B cell (primary cell): ENCODE results near the gene KDM1B. TPM values are rescaled to one million over a fixed set of nuclear protein-coding genes. Genes with fewer than 3 reads are reported as not detected.

ENCODE experiments used
- ATAC-seq: fragments of 200-7000 bp; cut with Tn5 transposase; one replicate; pipeline ENCODE4 v1.10.0; 2021; ENCODE audit warnings: low read depth, mild to moderate bottlenecking, moderate number of reproducible peaks, moderate library complexity
- CTCF ChIA-PET: fragments of 350-600 bp; sonication (Branson Sonifier 250); formaldehyde crosslinking; loops from one replicate; lab custom pipeline; 2021; ENCODE audit warnings: antibody characterized with exemption, inconsistent platforms; lab: Charles Lee
- POLR2A ChIA-PET: fragments of 350-600 bp; sonication (Branson Sonifier 250); formaldehyde crosslinking; loops from one replicate; lab custom pipeline; 2021; ENCODE audit warnings: antibody characterized with exemption; lab: Charles Lee
- DNase-seq: peaks from one replicate; pipeline ENCODE4 v3.0.0; 2013
- H2AFZ ChIP-seq: 2 replicates; pipeline ENCODE4 v1.6.1; 2012; ENCODE audit warnings: mild to moderate bottlenecking, low read depth, low read length; ENCODE audit not compliant: insufficient read depth, poor library complexity, severe bottlenecking
- H3K27ac ChIP-seq, 2 donors: 1 replicate in 1 of 2; 2 replicates in 1 of 2; pipeline ENCODE4 v1.5.1; 2012 to 2013; ENCODE audit warnings: low read length in 2 of 2, mild to moderate bottlenecking in 2 of 2, moderate library complexity in 1 of 2
- H3K27me3 ChIP-seq, 4 experiments: fragments of 200-600 bp in 1 of 4; sonication (generic) in 1 of 4; replicated peaks in 1 of 4; 1 replicate in 2 of 4; 2 replicates in 2 of 4; pipeline versions ENCODE4 v1.6.1 to v1.7.0; 2013 to 2016; ENCODE audit warnings: low read length in 3 of 4, mild to moderate bottlenecking in 2 of 4, mixed read lengths in 1 of 4, moderate library complexity in 1 of 4; ENCODE audit not compliant: insufficient read depth in 4 of 4, control insufficient read depth in 3 of 4; ENCODE audit errors: control extremely low read depth in 1 of 4
- H3K36me3 ChIP-seq, 2 experiments: replicated peaks in 1 of 2; 1 replicate in 1 of 2; 2 replicates in 1 of 2; pipeline versions ENCODE4 v1.6.1 to v1.7.1; 2013; ENCODE audit warnings: low read length in 1 of 2; ENCODE audit not compliant: insufficient read depth in 2 of 2, control insufficient read depth in 1 of 2; ENCODE audit errors: control extremely low read depth in 1 of 2, extremely low read depth in 1 of 2
- H3K4me1 ChIP-seq, 2 donors: fragments of 200-600 bp in 1 of 2; sonication (generic) in 1 of 2; 1 replicate in 1 of 2; 2 replicates in 1 of 2; pipeline versions ENCODE4 v1.5.1 to v1.6.1; 2013 to 2017; ENCODE audit warnings: low read length in 2 of 2; ENCODE audit not compliant: control insufficient read depth in 2 of 2, insufficient read depth in 2 of 2
- H3K4me2 ChIP-seq: replicated peaks from 2 replicates; pipeline ENCODE3; 2012; ENCODE audit warnings: mild to moderate bottlenecking, low read depth, low read length; ENCODE audit not compliant: poor library complexity, severe bottlenecking
- H3K4me3 ChIP-seq, 5 experiments: fragments of 200-600 bp in 1 of 5; sonication (generic) in 1 of 5; 1 replicate in 3 of 5; 2 replicates in 2 of 5; pipeline versions ENCODE4 v1.5.1 to v1.7.0; 2011 to 2016; ENCODE audit warnings: low read length in 4 of 5, mild to moderate bottlenecking in 4 of 5, low read depth in 2 of 5, control low read depth in 1 of 5, moderate library complexity in 1 of 5; ENCODE audit not compliant: insufficient read depth in 1 of 5; ENCODE audit errors: control extremely low read depth in 1 of 5, extremely low read depth in 1 of 5
- H3K79me2 ChIP-seq: fragments of 200-600 bp; sonication (generic); one replicate; pipeline ENCODE4 v1.6.0; 2016; ENCODE audit warnings: low read length; ENCODE audit not compliant: control insufficient read depth, insufficient read depth
- H3K9ac ChIP-seq: fragments of 200-600 bp; sonication (generic); 2 replicates; pipeline ENCODE4 v1.6.1; 2017; ENCODE audit warnings: mild to moderate bottlenecking, low read length, moderate library complexity
- H3K9me3 ChIP-seq, 3 donors: one replicate each; pipeline versions ENCODE4 v1.6.1 to v1.7.1; 2013; ENCODE audit warnings: low read length in 2 of 3; ENCODE audit not compliant: control insufficient read depth in 2 of 3, insufficient read depth in 1 of 3; ENCODE audit errors: control extremely low read depth in 1 of 3
- H4K20me1 ChIP-seq: 2 replicates; pipeline ENCODE4 v1.6.0; 2012; ENCODE audit warnings: mild to moderate bottlenecking, low read length; ENCODE audit not compliant: insufficient read depth, control insufficient read depth, poor library complexity, severe bottlenecking
- H3K27ac Mint-ChIP-seq: one replicate; pipeline ENCODE4 v1.8.0; 2021; ENCODE audit warnings: mixed read lengths
- H3K27me3 Mint-ChIP-seq: one replicate; pipeline ENCODE4 v1.8.0; 2021; ENCODE audit warnings: mixed read lengths
- H3K4me1 Mint-ChIP-seq: one replicate; pipeline ENCODE4 v1.8.0; 2021; ENCODE audit warnings: mixed read lengths
- H3K4me3 Mint-ChIP-seq: one replicate; pipeline ENCODE4 v1.8.0; 2021; ENCODE audit warnings: mixed read lengths
- H3K9me3 Mint-ChIP-seq: one replicate; pipeline ENCODE4 v1.8.0; 2022; ENCODE audit warnings: mixed read lengths; ENCODE audit not compliant: insufficient read depth
- CTCF ChIP-seq: fragments of 200-600 bp; IDR thresholded peaks from one replicate; pipeline ENCODE4 v1.8.0; 2022; ENCODE audit warnings: antibody characterized with exemption, mild to moderate bottlenecking
- EZH2 ChIP-seq: IDR thresholded peaks from 2 replicates; pipeline ENCODE4 v1.6.1; 2012; ENCODE audit warnings: borderline replicate concordance, low read depth, mild to moderate bottlenecking, moderate library complexity, low read length; ENCODE audit not compliant: insufficient read depth, poor library complexity, severe bottlenecking
- WGBS: methylation state at CpG from one replicate; pipeline ENCODE4 v1.1.5; 2013; ENCODE audit warnings: missing lambda C conversion rate; ENCODE audit not compliant: insufficient coverage; 5-methylcytosine and 5-hydroxymethylcytosine counted together
- intact Hi-C: fragments of 100-400 bp; cut with micrococcal nuclease; formaldehyde crosslinking; loops from one replicate; pipeline ENCODE4 v1.10.0; 2022
- polyA plus RNA-seq: library from polyadenylated mRNA; depleted of rRNA; stranded (reverse); fragments of >200 nt; gene quantifications from 2 replicates; pipeline ENCODE4 v1.2.3, GENCODE V29; 2012
- total RNA-seq, 2 donors: library from RNA; stranded (reverse); fragments of 120-200 nt in 1 of 2; gene quantifications; 1 replicate in 1 of 2; 2 replicates in 1 of 2; pipeline versions ENCODE4 v1.2.3 to v1.2.4, GENCODE V29; 2013 to 2022

KDM1B gene
- total and polyA plus RNA-seq, 2 donors (not counting 1 experiment from before 2014, with no cell fraction given): 10.9 to 16.0 TPM

- no peak for ATAC-seq
- H4K20me1 ChIP-seq: no peaks in the 10 kb centered on the region
- DNase-seq: no peak
- H3K27ac ChIP-seq: no peak overlapping the region
- H2AFZ ChIP-seq: no peak overlapping the region
- H3K27ac Mint-ChIP-seq: no peak overlapping the region
- WGBS: 100% methylated on average over 1 of the region's 1 CpG
- H3K4me3 ChIP-seq: no peak overlapping the region
- peaks cover 6% of the 10 kb centered on the region for H3K79me2 ChIP-seq
- ChIA-PET CTCF (no interaction called here), POLR2A (no interaction called here)
- no peak overlapping the region for H3K9ac ChIP-seq
- peaks cover 7 to 47% of the 10 kb centered on the region in 2 experiments for H3K36me3 ChIP-seq
- no peaks in the 10 kb centered on the region for H3K4me1 ChIP-seq
- no peak overlapping the region for H3K4me2 ChIP-seq
- H3K9me3 ChIP-seq: no peaks in the 10 kb centered on the region
- no peak overlapping the region for H3K4me3 Mint-ChIP-seq
- H3K27me3 Mint-ChIP-seq: no peaks in the 10 kb centered on the region
- TF ChIP-seq CTCF (no peak), EZH2 (no peak)
- no peaks in the 10 kb centered on the region for H3K27me3 ChIP-seq
- no peaks in the 10 kb centered on the region for H3K4me1 Mint-ChIP-seq
- peaks cover 14% of the 10 kb centered on the region for H3K9me3 Mint-ChIP-seq
- intact Hi-C loops: no loop called here
These were observed 79.3 kb downstream of the KDM1B start for GRCh38 chr6:18234564-18234963.

- Mint-ChIP-seq H3K4me3 (no peak overlapping the region), H3K4me1 (no peaks in the 10 kb centered on the region), H3K27me3 (no peaks in the 10 kb centered on the region), H3K27ac (no peak overlapping the region), H3K9me3 (peaks cover 11% of the 10 kb centered on the region)
- WGBS: 100% methylated on average over 1 of the region's 3 CpGs
- no peaks in the 10 kb centered on the region for H3K27me3 ChIP-seq
- no peaks in the 10 kb centered on the region for H4K20me1 ChIP-seq
- intact Hi-C loops: no loop called here
- no peak overlapping the region for H3K4me2 ChIP-seq
- no peak overlapping the region for H3K4me3 ChIP-seq
- POLR2A ChIA-PET: no interaction called here
- peaks cover 12% of the 10 kb centered on the region for H3K79me2 ChIP-seq
- CTCF ChIA-PET: interaction anchor here (0.6 kb wide), 1 partner anchor 402 kb away, joined by 3 read pairs; no protein-coding TSS in a partner anchor
- no peak for DNase-seq
- H3K36me3 ChIP-seq: peaks cover 7 to 47% of the 10 kb centered on the region in 2 experiments
- no peaks in the 10 kb centered on the region for H3K4me1 ChIP-seq
- H3K9ac ChIP-seq: no peak overlapping the region
- no peak overlapping the region for H2AFZ ChIP-seq
- TF ChIP-seq EZH2 (no peak), CTCF (no peak)
- ATAC-seq: no peak
- H3K27ac ChIP-seq: no peak overlapping the region
- no peaks in the 10 kb centered on the region for H3K9me3 ChIP-seq
These were observed 80.3 kb downstream of the KDM1B start for GRCh38 chr6:18235524-18235923.
